HepG2 (cell line): ENCODE measurements around the gene NRL. TPM values are rescaled to one million over a fixed set of nuclear protein-coding genes. Genes with fewer than 3 reads are reported as not detected.

Experiments
- BCLAF1 ChIP-seq: fragments of 450-650 bp; IDR thresholded peaks from 2 replicates; pipeline ENCODE4 v1.6.1; 2017; ENCODE audit warnings: mild to moderate bottlenecking
- FOXC1 ChIP-seq: sonication (generic); formaldehyde crosslinking; IDR thresholded peaks from 2 replicates; pipeline ENCODE4 v1.8.0; 2022; ENCODE audit warnings: mild to moderate bottlenecking, missing genetic modification reagents, borderline replicate concordance
- FOXP4 ChIP-seq: sonication (generic); formaldehyde crosslinking; IDR thresholded peaks from 2 replicates; pipeline ENCODE4 v1.4.0; 2020; ENCODE audit warnings: missing genetic modification reagents
- HHEX ChIP-seq: IDR thresholded peaks from 2 replicates; pipeline ENCODE4 v1.6.1; 2016; ENCODE audit warnings: control low read depth
- HMGA1 ChIP-seq: sonication (generic); formaldehyde crosslinking; conservative IDR thresholded peaks from 2 replicates; pipeline ENCODE4 v1.4.0; 2020; ENCODE audit warnings: missing genetic modification reagents
- IRX3 ChIP-seq: sonication (generic); formaldehyde crosslinking; IDR thresholded peaks from 2 replicates; pipeline ENCODE4 v1.8.1; 2023; ENCODE audit warnings: mild to moderate bottlenecking, low read depth, missing genetic modification reagents, borderline replicate concordance
- SALL2 ChIP-seq: sonication (generic); formaldehyde crosslinking; IDR thresholded peaks from 2 replicates; pipeline ENCODE4 v1.8.1; 2023; ENCODE audit warnings: mild to moderate bottlenecking, missing genetic modification reagents, inconsistent platforms
- SNAPC2 ChIP-seq: sonication (generic); formaldehyde crosslinking; IDR thresholded peaks from 2 replicates; pipeline ENCODE4 v1.8.1; 2022; ENCODE audit warnings: mild to moderate bottlenecking, missing genetic modification reagents
- YEATS4 ChIP-seq: sonication (generic); formaldehyde crosslinking; IDR thresholded peaks from 2 replicates; pipeline ENCODE4 v1.4.0; 2020; ENCODE audit warnings: missing genetic modification reagents, borderline replicate concordance
- ZBTB10 ChIP-seq: sonication (generic); formaldehyde crosslinking; IDR thresholded peaks from 2 replicates; pipeline ENCODE4 v1.4.0; 2020; ENCODE audit warnings: missing genetic modification reagents, borderline replicate concordance
- ZNF121 ChIP-seq: sonication (generic); formaldehyde crosslinking; IDR thresholded peaks from 2 replicates; pipeline ENCODE4 v1.5.0; 2020; ENCODE audit warnings: mild to moderate bottlenecking, missing genetic modification reagents
- ZNF343 ChIP-seq: sonication (generic); formaldehyde crosslinking; IDR thresholded peaks from 2 replicates; pipeline ENCODE4 v1.4.0; 2020; ENCODE audit warnings: mild to moderate bottlenecking, missing genetic modification reagents
- ZNF350 ChIP-seq: sonication (generic); formaldehyde crosslinking; IDR thresholded peaks from 2 replicates; pipeline ENCODE4 v1.4.0; 2020; ENCODE audit warnings: mild to moderate bottlenecking, low read depth, missing genetic modification reagents, borderline replicate concordance
- ZNF382 ChIP-seq: sonication (generic); formaldehyde crosslinking; IDR thresholded peaks from 2 replicates; pipeline ENCODE4 v1.5.0; 2020; ENCODE audit warnings: missing genetic modification reagents, mild to moderate bottlenecking, borderline replicate concordance
- ZNF790 ChIP-seq: sonication (generic); formaldehyde crosslinking; IDR thresholded peaks from 2 replicates; pipeline ENCODE4 v1.8.0; 2022; ENCODE audit warnings: missing genetic modification reagents, mild to moderate bottlenecking, borderline replicate concordance
- ZSCAN5A ChIP-seq: sonication (generic); formaldehyde crosslinking; IDR thresholded peaks from 2 replicates; pipeline ENCODE4 v1.8.0; 2022; ENCODE audit warnings: mild to moderate bottlenecking, missing genetic modification reagents, borderline replicate concordance
- polyA plus RNA-seq, 8 experiments: library from polyadenylated mRNA; depleted of rRNA in 3 of 8; stranded (reverse) in 7 of 8; unstranded in 1 of 8; fragments of >200 nt; fragmentation: Illumina TruSeq in 4 of 8; extraction: Trizol in 4 of 8; gene quantifications; 2 replicates each; pipeline versions ENCODE4 v1.2.1 to v1.2.3, GENCODE V29; 2011 to 2016; ENCODE audit warnings: low read depth in 4 of 8, missing spikeins in 1 of 8, mixed read lengths in 1 of 8; ENCODE audit not compliant: insufficient read depth in 1 of 8
- total RNA-seq, 5 experiments: library from RNA; depleted of rRNA; stranded (reverse); fragments of >200 nt; fragmentation: Illumina TruSeq; extraction: Trizol; gene quantifications; 2 replicates each; pipeline ENCODE4 v1.2.3, GENCODE V29; 2016; ENCODE audit warnings: low read depth in 1 of 5
- TF ChIP-seq, protein P1 (sequence below): conservative IDR thresholded peaks from 2 replicates; pipeline ENCODE4 v1.6.1; 2018; ENCODE audit warnings: missing genetic modification reagents

NRL gene
- total and polyA plus RNA-seq, 2 of the 13 experiments (the other 11 are each of a cell fraction or from before 2014, with no cell fraction given): 2.5 to 4.7 TPM

GRCh38 chr14:24108336-24108874, 6.3 kb downstream of the NRL start (continued):
- TF ChIP-seq SNAPC2 (CRISPR knock-in tag): peak; percentile 19; the same call in 1 of the 2 replicates
- peak; percentile 5; the same call in 1 of the 2 replicates for TF ChIP-seq HHEX
- TF ChIP-seq, protein P1, sequence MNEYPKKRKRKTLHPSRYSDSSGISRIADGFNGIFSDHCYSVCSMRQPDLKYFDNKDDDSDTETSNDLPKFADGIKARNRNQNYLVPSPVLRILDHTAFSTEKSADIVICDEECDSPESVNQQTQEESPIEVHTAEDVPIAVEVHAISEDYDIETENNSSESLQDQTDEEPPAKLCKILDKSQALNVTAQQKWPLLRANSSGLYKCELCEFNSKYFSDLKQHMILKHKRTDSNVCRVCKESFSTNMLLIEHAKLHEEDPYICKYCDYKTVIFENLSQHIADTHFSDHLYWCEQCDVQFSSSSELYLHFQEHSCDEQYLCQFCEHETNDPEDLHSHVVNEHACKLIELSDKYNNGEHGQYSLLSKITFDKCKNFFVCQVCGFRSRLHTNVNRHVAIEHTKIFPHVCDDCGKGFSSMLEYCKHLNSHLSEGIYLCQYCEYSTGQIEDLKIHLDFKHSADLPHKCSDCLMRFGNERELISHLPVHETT (CRISPR knock-in tag): no peak
- TF ChIP-seq YEATS4 (CRISPR knock-in tag): no peak
- TF ChIP-seq IRX3 (CRISPR knock-in tag): 0 out of 2 replicates have a peak, but pooled peaks have one; percentile 45
- TF ChIP-seq ZSCAN5A (CRISPR knock-in tag): peak; percentile 55; the same call in 1 of the 2 replicates
- no peak for TF ChIP-seq ZNF382 (CRISPR knock-in tag)
- no peak for TF ChIP-seq SALL2 (CRISPR knock-in tag)
- 0 out of 2 replicates have a peak, but pooled peaks have one; percentile 4 for TF ChIP-seq ZNF790
- no peak for TF ChIP-seq BCLAF1
- TF ChIP-seq ZBTB10 (CRISPR knock-in tag): no peak
- peak; percentile 22; the same call in 1 of the 2 replicates for TF ChIP-seq FOXC1 (CRISPR knock-in tag)
- TF ChIP-seq ZNF121 (CRISPR knock-in tag): peak; percentile 92
- TF ChIP-seq ZNF343 (CRISPR knock-in tag): 0 out of 2 replicates have a peak, but pooled peaks have one; percentile 10
- TF ChIP-seq ZNF350 (CRISPR knock-in tag): peak; percentile 35; the same call in 1 of the 2 replicates
- TF ChIP-seq HMGA1 (CRISPR knock-in tag): peak; percentile 99; the same call in 1 of the 2 replicates
- no peak for TF ChIP-seq FOXP4 (CRISPR knock-in tag)
